NCI-H1048 (cell line): ENCODE results near the gene ERP44.
"Not testable (repeated sequence)": the region's sequence is repeated elsewhere in the genome, so short reads cannot be mapped to it uniquely, and the experiment has no call there.

Experiments used
- DNase-seq: peaks from one replicate; lab custom pipeline; 2025; lab: John Stamatoyannopoulos, UW

Gene ERP44

DNA sequence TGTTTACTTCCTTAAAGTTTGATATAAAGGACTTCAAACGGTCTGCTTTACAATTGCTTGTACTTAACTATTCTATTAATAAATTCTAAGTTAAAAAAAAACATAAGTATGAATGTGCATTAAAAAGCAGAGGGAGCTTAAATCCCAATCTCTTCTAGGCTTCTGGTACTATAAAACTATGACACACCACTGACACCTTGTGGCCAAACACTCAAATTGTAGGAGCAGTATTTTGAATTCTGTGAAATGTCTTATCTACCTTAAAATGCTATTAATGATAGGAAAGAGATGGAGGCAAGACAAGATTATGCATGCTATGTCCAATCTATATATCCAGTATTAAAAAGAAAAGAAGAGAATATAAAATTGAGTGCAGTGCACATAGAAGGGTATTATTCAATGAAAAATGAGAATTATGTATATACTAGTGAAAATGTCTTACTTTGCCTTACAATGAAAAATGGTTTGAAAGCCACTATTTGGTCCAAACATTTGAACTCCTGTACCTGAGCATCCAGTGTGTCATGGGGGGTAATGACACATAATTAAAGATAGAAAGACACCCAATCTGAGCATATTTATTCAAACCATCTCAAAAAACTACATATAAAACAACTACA, 87.6 kb downstream of the ERP44 start:
- no peak for DNase-seq

GRCh38 chr9:99999797-100000196, 99.0 kb downstream of the ERP44 start:
- DNase-seq, result no peak

- no peak for DNase-seq
Observed at GRCh38 chr9:99998866-99999265, 99.9 kb downstream of the ERP44 start.

DNA sequence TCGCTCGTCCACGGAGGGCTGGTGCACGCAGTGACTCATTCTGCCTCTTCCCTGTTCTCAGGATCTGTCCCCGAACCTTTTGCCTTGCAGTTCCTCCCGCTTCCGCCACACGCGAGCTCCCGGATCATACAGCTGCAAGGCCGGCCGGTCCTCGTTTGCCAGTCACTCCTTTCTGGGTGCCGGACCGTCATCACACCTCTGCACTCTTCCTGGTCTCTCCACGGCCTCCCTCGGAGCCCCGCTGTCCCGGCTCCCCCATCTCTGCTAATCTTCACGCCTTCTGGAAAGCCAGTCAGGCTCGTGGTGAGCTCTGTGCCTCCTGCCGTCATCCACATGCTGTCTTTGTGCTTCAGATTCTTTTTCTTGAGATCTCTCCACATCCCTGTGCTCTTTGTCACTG, 100.5 kb downstream of the ERP44 start:
- DNase-seq, result no peak

DNA sequence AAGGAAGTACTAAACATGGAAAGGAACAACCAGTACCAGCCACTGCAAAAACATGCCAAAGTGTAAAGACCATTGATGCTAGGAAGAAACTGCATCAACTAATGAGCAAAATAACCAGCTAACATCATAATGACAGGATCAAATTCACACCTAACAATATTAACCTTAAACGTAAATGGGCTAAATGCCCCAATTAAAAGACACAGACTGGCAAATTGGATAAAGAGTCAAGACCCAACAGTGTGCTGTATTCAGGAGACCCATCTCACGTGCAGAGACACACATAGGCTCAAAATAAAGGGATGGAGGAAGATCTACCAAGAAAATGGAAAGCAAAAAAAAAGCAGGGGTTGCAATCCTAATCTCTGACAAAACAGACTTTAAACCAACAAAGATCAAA, 108.3 kb downstream of the ERP44 start:
- DNase-seq, result not testable (repeated sequence)

DNA sequence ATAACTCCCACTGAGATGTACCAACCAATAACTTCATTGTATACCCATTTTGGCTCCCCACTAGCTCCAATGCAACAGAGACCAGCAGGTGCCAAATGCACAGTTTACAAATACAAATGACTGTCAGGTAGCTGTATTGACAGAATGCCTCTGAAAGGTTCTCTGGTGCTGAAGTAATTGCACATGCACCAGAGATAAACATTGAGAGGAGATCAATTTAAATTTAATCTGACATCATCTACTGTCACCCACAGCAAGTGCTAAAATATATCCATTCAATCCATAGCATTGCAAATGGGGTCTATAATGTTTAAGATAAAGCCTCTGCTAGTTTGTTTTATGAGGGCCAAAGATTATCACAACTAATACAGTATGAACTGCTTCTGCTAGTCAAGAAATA, 112.2 kb downstream of the ERP44 start:
- DNase-seq, result no peak

GRCh38 chr9:99980598-99980997, 118.2 kb downstream of the ERP44 start:
- DNase-seq, result no peak

DNA sequence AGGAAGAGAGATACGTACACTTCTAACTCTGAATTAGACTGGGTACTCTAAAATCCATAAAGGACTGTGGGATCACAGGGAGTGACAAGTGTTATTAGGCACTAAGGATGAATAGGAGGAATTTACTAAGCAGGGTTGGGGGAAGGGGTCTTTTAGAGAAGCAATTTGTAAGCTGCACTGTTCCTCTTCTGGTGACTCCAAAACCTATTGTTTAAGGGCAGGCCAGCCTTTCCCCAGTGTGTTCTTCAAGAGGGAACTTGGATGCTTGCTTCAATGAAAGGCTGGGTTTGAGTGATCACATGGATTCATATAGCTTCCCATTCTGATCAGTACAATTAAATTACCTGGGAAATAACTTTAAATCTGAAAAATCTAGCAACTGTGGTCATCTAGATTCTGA, 120.6 kb downstream of the ERP44 start:
- no peak for DNase-seq

- no peak for DNase-seq
Observed at GRCh38 chr9:99977033-99977792, 121.6 kb downstream of the ERP44 start.

DNA sequence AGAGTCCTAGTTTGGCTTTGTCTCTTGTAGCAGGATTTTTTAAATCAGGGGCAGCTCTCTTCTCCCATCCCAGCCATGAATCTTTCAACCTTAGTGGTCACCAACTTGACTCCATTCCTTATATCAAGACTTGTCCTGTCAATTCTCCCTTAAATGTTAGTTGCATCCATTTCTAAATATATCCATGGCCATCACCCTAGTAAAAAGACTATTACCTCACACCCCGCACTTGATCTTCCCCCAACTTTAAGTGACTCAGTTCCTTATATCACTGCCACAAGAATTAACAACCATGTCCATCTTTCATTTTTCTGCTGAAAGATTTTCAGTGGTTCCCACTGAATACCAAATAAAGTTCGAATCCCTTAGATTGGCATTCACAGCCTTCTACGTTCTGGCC, 125.3 kb downstream of the ERP44 start:
- DNase-seq, result no peak

GRCh38 chr9:99971410-99971809, 127.4 kb downstream of the ERP44 start:
- DNase-seq, result no peak

DNA sequence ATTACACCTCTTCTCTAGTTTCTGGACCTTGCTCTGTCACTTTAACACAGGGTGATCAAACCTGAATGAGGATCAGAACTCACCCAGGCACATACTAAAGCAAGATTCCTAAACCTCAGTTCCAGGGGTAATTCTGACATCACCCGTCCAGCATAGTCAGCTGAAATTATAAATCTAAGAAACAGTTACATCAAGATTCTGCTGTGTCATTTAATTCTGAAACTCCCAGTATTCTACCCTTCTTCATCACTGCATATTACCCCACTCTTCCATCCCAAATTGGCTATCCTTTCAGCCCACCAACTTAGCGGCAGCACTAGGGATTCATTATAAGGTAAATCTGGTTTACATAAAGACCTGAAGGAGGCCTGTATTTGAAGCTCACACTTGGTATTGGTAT, 128.3 kb downstream of the ERP44 start:
- DNase-seq, result no peak

- DNase-seq, result no peak
Observed at GRCh38 chr9:99967457-99967856, 131.3 kb downstream of the ERP44 start.

DNA sequence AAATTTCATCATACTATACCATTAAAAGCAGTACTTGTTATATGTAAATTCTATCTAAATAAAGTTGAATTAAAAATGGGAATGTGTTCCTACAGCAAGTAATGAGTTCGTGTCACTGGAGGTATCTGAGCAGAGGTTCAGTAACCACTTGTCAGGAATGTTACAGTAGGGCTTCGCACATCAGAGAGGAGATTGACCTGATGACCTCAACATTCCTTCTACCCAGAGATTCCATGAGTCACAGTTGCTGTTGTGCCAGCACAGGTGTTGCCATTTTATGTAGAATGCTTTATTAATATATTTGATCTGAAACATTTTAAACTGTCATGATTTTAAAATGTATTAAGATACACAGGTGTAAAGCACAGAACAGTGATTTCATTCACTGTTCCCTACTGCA, 132.1 kb downstream of the ERP44 start:
- DNase-seq, result no peak

DNA sequence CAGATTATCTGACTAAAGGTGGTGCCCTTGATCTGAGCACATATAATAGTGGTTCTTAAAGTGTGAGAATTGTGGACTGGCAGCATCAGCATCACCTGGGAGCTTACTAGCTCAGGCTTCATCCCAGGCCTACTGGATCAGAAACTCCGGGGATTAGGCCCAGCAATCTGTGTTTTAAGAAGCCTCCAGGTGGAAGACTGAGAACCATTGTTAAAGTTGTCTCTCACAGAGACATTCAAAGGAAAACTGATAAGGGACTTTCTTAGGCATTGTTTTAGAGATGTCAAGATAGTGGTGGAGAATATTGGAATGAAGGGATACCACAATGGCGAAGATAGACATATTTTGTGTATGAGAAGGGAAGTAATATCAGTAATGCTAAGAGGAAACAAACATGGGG, 132.8 kb downstream of the ERP44 start:
- no peak for DNase-seq

GRCh38 chr9:99964336-99964735, 134.5 kb downstream of the ERP44 start:
- DNase-seq, result no peak

GRCh38 chr9:99962680-99963261, 136.0 kb downstream of the ERP44 start:
- no peak for DNase-seq

- DNase-seq, result no peak
Observed at GRCh38 chr9:99955606-99956005, 143.2 kb downstream of the ERP44 start.

GRCh38 chr9:99954819-99955218, 144.0 kb downstream of the ERP44 start:
- no peak for DNase-seq

GRCh38 chr9:99953861-99954507, 144.8 kb downstream of the ERP44 start:
- no peak for DNase-seq

- no peak for DNase-seq
Observed at GRCh38 chr9:99948896-99949295, 149.9 kb downstream of the ERP44 start.

DNA sequence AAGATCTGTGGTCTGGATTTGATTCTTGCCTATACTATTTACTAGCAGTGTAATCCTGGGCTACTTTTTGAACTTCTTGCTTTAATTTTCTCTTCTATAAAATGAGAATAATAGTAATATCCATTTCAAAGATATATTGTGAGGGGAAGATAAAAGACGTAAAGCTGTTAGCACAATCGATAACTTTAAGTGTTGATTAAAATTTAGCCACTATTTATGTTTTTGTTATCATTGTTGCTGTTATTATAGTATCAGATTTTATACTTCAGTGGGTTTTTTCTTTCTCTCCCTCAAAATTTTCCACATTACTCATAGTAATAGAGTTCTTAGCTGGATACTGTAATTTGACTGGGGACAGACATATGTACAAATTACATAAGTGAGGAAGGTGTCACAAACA, 150.3 kb downstream of the ERP44 start:
- no peak for DNase-seq

- DNase-seq, result no peak
Observed at GRCh38 chr9:99947395-99947794, 151.4 kb downstream of the ERP44 start.
